HepG2 (cell line): ENCODE data around the gene SPAG9. TPM values are rescaled to one million over a fixed set of nuclear protein-coding genes. Genes with fewer than 3 reads are reported as not detected.

Source experiments
- CCDC6 ChIP-seq: sonication (generic); formaldehyde crosslinking; IDR thresholded peaks from 2 replicates; pipeline ENCODE4 v1.8.1; 2022; ENCODE audit warnings: mild to moderate bottlenecking, missing genetic modification reagents, moderate library complexity
- DNMT1 ChIP-seq: sonication (generic); formaldehyde crosslinking; IDR thresholded peaks from 2 replicates; pipeline ENCODE4 v1.5.1; 2020; ENCODE audit warnings: mild to moderate bottlenecking, missing genetic modification reagents
- FIP1L1 ChIP-seq: fragments of 200-400 bp; formaldehyde crosslinking; IDR thresholded peaks from 2 replicates; pipeline ENCODE4 v1.6.1; 2018; ENCODE audit warnings: low read depth, mild to moderate bottlenecking, low read length, moderate library complexity, borderline replicate concordance; ENCODE audit not compliant: insufficient read depth
- FLYWCH1 ChIP-seq: sonication (generic); formaldehyde crosslinking; IDR thresholded peaks from 2 replicates; pipeline ENCODE4 v1.8.1; 2023; ENCODE audit warnings: mild to moderate bottlenecking, missing genetic modification reagents
- HNF4A ChIP-seq: sonication (generic); formaldehyde crosslinking; IDR thresholded peaks from 2 replicates; pipeline ENCODE4 v1.4.0; 2020; ENCODE audit warnings: missing genetic modification reagents
- HNRNPH1 ChIP-seq: fragments of 200-400 bp; formaldehyde crosslinking; optimal IDR thresholded peaks from 2 replicates; pipeline ENCODE3; 2017; ENCODE audit warnings: mild to moderate bottlenecking, low read depth, low read length
- KDM5A ChIP-seq: fragments of 200-600 bp; sonication (generic); IDR thresholded peaks from 2 replicates; pipeline ENCODE4 v1.7.0; 2018; ENCODE audit warnings: antibody characterized with exemption, mild to moderate bottlenecking, low read length, borderline replicate concordance
- SALL1 ChIP-seq: sonication (generic); formaldehyde crosslinking; IDR thresholded peaks from 2 replicates; pipeline ENCODE4 v1.8.0; 2022; ENCODE audit warnings: mild to moderate bottlenecking, missing genetic modification reagents
- SRSF9 ChIP-seq: fragments of 200-400 bp; formaldehyde crosslinking; IDR thresholded peaks from 2 replicates; pipeline ENCODE4 v1.6.1; 2018; ENCODE audit warnings: borderline replicate concordance, mild to moderate bottlenecking, low read depth, low read length; ENCODE audit not compliant: insufficient read depth, poor library complexity, severe bottlenecking
- TCF12 ChIP-seq, 2 experiments: fragments of 450-650 bp in 1 of 2; sonication (generic) in 1 of 2; formaldehyde crosslinking in 1 of 2; IDR thresholded peaks; 2 replicates each; pipeline versions ENCODE4 v1.6.1 to v1.8.0; 2017 to 2022; ENCODE audit warnings: antibody characterized with exemption in 1 of 2, mild to moderate bottlenecking in 1 of 2, missing genetic modification reagents in 1 of 2, moderate library complexity in 1 of 2
- TFE3 ChIP-seq: IDR thresholded peaks from 2 replicates; pipeline ENCODE4 v1.6.1; 2016
- ZNF280D ChIP-seq: sonication (generic); formaldehyde crosslinking; IDR thresholded peaks from 2 replicates; pipeline ENCODE4 v1.5.1; 2020; ENCODE audit warnings: mild to moderate bottlenecking, missing genetic modification reagents
- ZNF850 ChIP-seq: sonication (generic); formaldehyde crosslinking; conservative IDR thresholded peaks from 2 replicates; pipeline ENCODE4 v1.9.0; 2021; ENCODE audit warnings: mild to moderate bottlenecking, missing genetic modification reagents
- polyA plus RNA-seq, 8 experiments: library from polyadenylated mRNA; depleted of rRNA in 3 of 8; stranded (reverse) in 7 of 8; unstranded in 1 of 8; fragments of >200 nt; fragmentation: Illumina TruSeq in 4 of 8; extraction: Trizol in 4 of 8; gene quantifications; 2 replicates each; pipeline versions ENCODE4 v1.2.1 to v1.2.3, GENCODE V29; 2011 to 2016; ENCODE audit warnings: low read depth in 4 of 8, missing spikeins in 1 of 8, mixed read lengths in 1 of 8; ENCODE audit not compliant: insufficient read depth in 1 of 8
- total RNA-seq, 5 experiments: library from RNA; depleted of rRNA; stranded (reverse); fragments of >200 nt; fragmentation: Illumina TruSeq; extraction: Trizol; gene quantifications; 2 replicates each; pipeline ENCODE4 v1.2.3, GENCODE V29; 2016; ENCODE audit warnings: low read depth in 1 of 5
- TF ChIP-seq, protein P1 (sequence below): sonication (generic); formaldehyde crosslinking; IDR thresholded peaks from 2 replicates; pipeline ENCODE4 v1.4.0; 2020; ENCODE audit warnings: low read depth, mild to moderate bottlenecking, missing genetic modification reagents
- TF ChIP-seq, protein P2 (sequence below): sonication (generic); formaldehyde crosslinking; IDR thresholded peaks from 2 replicates; pipeline ENCODE4 v1.5.0; 2020; ENCODE audit warnings: mild to moderate bottlenecking, missing genetic modification reagents, moderate library complexity
- TF ChIP-seq, protein P3 (sequence below): sonication (generic); formaldehyde crosslinking; IDR thresholded peaks from 2 replicates; pipeline ENCODE4 v1.5.0; 2020; ENCODE audit warnings: mild to moderate bottlenecking, missing genetic modification reagents, borderline replicate concordance

The SPAG9 gene
- total and polyA plus RNA-seq, 2 of the 13 experiments (the other 11 are each of a cell fraction or from before 2014, with no cell fraction given), result 43.2 to 78.6 TPM

- TF ChIP-seq TCF12 (IDR thresholded peaks at IDR 0.05) (no peak), TCF12 (CRISPR knock-in tag; IDR thresholded peaks at IDR 0.05) (no peak), DNMT1 (CRISPR knock-in tag) (no peak), SALL1 (CRISPR knock-in tag) (peak; percentile 30; the same call in 1 of the 2 replicates), CCDC6 (no peak), KDM5A (no peak), ZNF280D (CRISPR knock-in tag) (no peak), SRSF9 (no peak), TFE3 (CRISPR knock-in tag) (no peak), ZNF850 (no peak), FIP1L1 (no peak), FLYWCH1 (no peak), HNRNPH1 (no peak), HNF4A (peak; percentile 49)
- TF ChIP-seq, protein P1, sequence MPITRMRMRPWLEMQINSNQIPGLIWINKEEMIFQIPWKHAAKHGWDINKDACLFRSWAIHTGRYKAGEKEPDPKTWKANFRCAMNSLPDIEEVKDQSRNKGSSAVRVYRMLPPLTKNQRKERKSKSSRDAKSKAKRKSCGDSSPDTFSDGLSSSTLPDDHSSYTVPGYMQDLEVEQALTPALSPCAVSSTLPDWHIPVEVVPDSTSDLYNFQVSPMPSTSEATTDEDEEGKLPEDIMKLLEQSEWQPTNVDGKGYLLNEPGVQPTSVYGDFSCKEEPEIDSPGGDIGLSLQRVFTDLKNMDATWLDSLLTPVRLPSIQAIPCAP (CRISPR knock-in tag), result no peak
- TF ChIP-seq, protein P2, sequence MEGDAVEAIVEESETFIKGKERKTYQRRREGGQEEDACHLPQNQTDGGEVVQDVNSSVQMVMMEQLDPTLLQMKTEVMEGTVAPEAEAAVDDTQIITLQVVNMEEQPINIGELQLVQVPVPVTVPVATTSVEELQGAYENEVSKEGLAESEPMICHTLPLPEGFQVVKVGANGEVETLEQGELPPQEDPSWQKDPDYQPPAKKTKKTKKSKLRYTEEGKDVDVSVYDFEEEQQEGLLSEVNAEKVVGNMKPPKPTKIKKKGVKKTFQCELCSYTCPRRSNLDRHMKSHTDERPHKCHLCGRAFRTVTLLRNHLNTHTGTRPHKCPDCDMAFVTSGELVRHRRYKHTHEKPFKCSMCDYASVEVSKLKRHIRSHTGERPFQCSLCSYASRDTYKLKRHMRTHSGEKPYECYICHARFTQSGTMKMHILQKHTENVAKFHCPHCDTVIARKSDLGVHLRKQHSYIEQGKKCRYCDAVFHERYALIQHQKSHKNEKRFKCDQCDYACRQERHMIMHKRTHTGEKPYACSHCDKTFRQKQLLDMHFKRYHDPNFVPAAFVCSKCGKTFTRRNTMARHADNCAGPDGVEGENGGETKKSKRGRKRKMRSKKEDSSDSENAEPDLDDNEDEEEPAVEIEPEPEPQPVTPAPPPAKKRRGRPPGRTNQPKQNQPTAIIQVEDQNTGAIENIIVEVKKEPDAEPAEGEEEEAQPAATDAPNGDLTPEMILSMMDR (CRISPR knock-in tag), result peak; percentile 69
- TF ChIP-seq, protein P3, sequence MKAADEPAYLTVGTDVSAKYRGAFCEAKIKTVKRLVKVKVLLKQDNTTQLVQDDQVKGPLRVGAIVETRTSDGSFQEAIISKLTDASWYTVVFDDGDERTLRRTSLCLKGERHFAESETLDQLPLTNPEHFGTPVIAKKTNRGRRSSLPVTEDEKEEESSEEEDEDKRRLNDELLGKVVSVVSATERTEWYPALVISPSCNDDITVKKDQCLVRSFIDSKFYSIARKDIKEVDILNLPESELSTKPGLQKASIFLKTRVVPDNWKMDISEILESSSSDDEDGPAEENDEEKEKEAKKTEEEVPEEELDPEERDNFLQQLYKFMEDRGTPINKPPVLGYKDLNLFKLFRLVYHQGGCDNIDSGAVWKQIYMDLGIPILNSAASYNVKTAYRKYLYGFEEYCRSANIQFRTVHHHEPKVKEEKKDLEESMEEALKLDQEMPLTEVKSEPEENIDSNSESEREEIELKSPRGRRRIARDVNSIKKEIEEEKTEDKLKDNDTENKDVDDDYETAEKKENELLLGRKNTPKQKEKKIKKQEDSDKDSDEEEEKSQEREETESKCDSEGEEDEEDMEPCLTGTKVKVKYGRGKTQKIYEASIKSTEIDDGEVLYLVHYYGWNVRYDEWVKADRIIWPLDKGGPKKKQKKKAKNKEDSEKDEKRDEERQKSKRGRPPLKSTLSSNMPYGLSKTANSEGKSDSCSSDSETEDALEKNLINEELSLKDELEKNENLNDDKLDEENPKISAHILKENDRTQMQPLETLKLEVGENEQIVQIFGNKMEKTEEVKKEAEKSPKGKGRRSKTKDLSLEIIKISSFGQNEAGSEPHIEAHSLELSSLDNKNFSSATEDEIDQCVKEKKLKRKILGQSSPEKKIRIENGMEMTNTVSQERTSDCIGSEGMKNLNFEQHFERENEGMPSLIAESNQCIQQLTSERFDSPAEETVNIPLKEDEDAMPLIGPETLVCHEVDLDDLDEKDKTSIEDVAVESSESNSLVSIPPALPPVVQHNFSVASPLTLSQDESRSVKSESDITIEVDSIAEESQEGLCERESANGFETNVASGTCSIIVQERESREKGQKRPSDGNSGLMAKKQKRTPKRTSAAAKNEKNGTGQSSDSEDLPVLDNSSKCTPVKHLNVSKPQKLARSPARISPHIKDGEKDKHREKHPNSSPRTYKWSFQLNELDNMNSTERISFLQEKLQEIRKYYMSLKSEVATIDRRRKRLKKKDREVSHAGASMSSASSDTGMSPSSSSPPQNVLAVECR, result peak; percentile 27; the same call in 1 of the 2 replicates
Measured at GRCh38 chr17:51056813-51057510, 63.7 kb downstream of the SPAG9 start (continued).
